ENCODE results near the gene NRCAM. TPM values are rescaled to one million over a fixed set of nuclear protein-coding genes. Genes with fewer than 3 reads are reported as not detected.

Gene NRCAM
- total RNA-seq, 1 experiment from 2014 or later: 2.7 TPM

DNA sequence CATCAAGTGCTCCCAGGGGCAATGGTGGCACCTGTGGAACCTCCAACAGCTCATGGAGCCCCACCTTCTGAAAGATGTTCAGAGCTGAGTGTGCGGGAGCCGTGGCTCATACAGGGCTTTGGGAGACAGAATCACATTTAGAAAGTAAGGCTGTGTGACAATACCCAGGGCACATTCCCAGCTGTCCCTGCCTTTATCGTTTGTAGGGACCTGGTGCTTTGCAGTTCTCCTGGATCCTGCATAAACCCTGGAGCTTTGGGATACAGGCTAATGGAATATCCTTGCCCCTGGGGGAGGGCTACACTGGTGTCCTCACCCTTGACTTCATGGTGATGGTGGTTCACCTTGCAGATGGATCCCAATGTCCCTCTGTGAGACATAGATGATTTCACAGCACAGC, 191.2 kb downstream of the NRCAM start:
- TF ChIP-seq, protein P1, sequence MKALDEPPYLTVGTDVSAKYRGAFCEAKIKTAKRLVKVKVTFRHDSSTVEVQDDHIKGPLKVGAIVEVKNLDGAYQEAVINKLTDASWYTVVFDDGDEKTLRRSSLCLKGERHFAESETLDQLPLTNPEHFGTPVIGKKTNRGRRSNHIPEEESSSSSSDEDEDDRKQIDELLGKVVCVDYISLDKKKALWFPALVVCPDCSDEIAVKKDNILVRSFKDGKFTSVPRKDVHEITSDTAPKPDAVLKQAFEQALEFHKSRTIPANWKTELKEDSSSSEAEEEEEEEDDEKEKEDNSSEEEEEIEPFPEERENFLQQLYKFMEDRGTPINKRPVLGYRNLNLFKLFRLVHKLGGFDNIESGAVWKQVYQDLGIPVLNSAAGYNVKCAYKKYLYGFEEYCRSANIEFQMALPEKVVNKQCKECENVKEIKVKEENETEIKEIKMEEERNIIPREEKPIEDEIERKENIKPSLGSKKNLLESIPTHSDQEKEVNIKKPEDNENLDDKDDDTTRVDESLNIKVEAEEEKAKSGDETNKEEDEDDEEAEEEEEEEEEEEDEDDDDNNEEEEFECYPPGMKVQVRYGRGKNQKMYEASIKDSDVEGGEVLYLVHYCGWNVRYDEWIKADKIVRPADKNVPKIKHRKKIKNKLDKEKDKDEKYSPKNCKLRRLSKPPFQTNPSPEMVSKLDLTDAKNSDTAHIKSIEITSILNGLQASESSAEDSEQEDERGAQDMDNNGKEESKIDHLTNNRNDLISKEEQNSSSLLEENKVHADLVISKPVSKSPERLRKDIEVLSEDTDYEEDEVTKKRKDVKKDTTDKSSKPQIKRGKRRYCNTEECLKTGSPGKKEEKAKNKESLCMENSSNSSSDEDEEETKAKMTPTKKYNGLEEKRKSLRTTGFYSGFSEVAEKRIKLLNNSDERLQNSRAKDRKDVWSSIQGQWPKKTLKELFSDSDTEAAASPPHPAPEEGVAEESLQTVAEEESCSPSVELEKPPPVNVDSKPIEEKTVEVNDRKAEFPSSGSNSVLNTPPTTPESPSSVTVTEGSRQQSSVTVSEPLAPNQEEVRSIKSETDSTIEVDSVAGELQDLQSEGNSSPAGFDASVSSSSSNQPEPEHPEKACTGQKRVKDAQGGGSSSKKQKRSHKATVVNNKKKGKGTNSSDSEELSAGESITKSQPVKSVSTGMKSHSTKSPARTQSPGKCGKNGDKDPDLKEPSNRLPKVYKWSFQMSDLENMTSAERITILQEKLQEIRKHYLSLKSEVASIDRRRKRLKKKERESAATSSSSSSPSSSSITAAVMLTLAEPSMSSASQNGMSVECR (CRISPR knock-in tag; IDR thresholded peaks at IDR 0.05; ENCODE audit: borderline replicate concordance): no peak
- TF ChIP-seq, protein P2, sequence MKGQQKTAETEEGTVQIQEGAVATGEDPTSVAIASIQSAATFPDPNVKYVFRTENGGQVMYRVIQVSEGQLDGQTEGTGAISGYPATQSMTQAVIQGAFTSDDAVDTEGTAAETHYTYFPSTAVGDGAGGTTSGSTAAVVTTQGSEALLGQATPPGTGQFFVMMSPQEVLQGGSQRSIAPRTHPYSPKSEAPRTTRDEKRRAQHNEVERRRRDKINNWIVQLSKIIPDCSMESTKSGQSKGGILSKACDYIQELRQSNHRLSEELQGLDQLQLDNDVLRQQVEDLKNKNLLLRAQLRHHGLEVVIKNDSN (CRISPR knock-in tag; IDR thresholded peaks at IDR 0.05): no peak
- no peak for TF ChIP-seq KAT7 (CRISPR knock-in tag; IDR thresholded peaks at IDR 0.05; ENCODE audit: borderline replicate concordance)
- TF ChIP-seq ZNF232 (CRISPR knock-in tag; IDR thresholded peaks at IDR 0.05): no peak
- no peak for TF ChIP-seq RORB (CRISPR knock-in tag; IDR thresholded peaks at IDR 0.05)
- no peak for TF ChIP-seq GRHL2 (CRISPR knock-in tag; IDR thresholded peaks at IDR 0.05; ENCODE audit: insufficient replicate concordance, severe bottlenecking)
- TF ChIP-seq, protein P3, sequence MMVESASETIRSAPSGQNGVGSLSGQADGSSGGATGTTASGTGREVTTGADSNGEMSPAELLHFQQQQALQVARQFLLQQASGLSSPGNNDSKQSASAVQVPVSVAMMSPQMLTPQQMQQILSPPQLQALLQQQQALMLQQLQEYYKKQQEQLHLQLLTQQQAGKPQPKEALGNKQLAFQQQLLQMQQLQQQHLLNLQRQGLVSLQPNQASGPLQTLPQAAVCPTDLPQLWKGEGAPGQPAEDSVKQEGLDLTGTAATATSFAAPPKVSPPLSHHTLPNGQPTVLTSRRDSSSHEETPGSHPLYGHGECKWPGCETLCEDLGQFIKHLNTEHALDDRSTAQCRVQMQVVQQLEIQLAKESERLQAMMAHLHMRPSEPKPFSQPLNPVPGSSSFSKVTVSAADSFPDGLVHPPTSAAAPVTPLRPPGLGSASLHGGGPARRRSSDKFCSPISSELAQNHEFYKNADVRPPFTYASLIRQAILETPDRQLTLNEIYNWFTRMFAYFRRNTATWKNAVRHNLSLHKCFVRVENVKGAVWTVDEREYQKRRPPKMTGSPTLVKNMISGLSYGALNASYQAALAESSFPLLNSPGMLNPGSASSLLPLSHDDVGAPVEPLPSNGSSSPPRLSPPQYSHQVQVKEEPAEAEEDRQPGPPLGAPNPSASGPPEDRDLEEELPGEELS (CRISPR knock-in tag; IDR thresholded peaks at IDR 0.05): no peak
- TF ChIP-seq, protein P4, sequence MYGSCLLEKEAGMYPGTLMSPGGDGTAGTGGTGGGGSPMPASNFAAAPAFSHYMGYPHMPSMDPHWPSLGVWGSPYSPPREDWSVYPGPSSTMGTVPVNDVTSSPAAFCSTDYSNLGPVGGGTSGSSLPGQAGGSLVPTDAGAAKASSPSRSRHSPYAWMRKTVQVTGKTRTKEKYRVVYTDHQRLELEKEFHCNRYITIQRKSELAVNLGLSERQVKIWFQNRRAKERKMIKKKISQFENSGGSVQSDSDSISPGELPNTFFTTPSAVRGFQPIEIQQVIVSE (CRISPR knock-in tag; IDR thresholded peaks at IDR 0.05; ENCODE audit: borderline replicate concordance): no peak
- no peak for TF ChIP-seq ZNF423 (CRISPR knock-in tag; IDR thresholded peaks at IDR 0.05)
- no peak for TF ChIP-seq JAZF1 (CRISPR knock-in tag; IDR thresholded peaks at IDR 0.05)
- TF ChIP-seq, protein P5, sequence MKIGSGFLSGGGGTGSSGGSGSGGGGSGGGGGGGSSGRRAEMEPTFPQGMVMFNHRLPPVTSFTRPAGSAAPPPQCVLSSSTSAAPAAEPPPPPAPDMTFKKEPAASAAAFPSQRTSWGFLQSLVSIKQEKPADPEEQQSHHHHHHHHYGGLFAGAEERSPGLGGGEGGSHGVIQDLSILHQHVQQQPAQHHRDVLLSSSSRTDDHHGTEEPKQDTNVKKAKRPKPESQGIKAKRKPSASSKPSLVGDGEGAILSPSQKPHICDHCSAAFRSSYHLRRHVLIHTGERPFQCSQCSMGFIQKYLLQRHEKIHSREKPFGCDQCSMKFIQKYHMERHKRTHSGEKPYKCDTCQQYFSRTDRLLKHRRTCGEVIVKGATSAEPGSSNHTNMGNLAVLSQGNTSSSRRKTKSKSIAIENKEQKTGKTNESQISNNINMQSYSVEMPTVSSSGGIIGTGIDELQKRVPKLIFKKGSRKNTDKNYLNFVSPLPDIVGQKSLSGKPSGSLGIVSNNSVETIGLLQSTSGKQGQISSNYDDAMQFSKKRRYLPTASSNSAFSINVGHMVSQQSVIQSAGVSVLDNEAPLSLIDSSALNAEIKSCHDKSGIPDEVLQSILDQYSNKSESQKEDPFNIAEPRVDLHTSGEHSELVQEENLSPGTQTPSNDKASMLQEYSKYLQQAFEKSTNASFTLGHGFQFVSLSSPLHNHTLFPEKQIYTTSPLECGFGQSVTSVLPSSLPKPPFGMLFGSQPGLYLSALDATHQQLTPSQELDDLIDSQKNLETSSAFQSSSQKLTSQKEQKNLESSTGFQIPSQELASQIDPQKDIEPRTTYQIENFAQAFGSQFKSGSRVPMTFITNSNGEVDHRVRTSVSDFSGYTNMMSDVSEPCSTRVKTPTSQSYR (CRISPR knock-in tag; IDR thresholded peaks at IDR 0.05): no peak
- Mint-ChIP-seq H3K27ac (no peak overlapping the region), H3K9me3 (no peaks in the 10 kb centered on the region), H3K4me1 (peaks cover 19% of the 10 kb centered on the region), H3K36me3 (no peaks in the 10 kb centered on the region), H3K4me3 (no peak overlapping the region), H3K27me3 (ENCODE audit: low read depth) (no peaks in the 10 kb centered on the region)
- CTCF ChIA-PET: no interaction called here
- DNase-seq (ENCODE audit: low spot score) (no peak), ATAC-seq (no peak)
- POLR2A ChIA-PET: no interaction called here

DNA sequence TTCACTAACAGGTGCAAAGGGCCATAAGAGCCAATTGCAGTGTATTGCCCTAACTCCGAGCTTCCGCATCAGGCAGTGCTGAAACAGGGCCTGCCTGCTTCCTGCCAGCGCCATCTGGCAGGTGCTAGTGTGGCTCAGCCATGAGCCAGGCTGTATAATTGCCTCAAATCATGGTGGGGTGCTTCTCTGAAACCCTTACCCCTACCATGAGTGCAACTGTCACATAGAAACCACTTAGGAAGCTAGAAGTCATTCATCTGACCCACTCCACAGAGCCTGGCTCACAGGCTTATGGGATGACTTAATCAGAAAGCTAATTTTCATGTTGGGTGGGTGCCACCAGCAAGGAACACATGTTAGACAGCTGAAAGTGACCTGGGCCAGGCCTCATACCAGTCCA, 192.8 kb downstream of the NRCAM start:
- H3K27me3 Mint-ChIP-seq (ENCODE audit: low read depth): peaks cover 4% of the 10 kb centered on the region
- ATAC-seq: no peak; the same call in 1 of the 2 replicates
- TF ChIP-seq RORB (CRISPR knock-in tag; IDR thresholded peaks at IDR 0.05) (no peak), JUN (CRISPR knock-in tag; IDR thresholded peaks at IDR 0.05) (no peak), SMAD3 (CRISPR knock-in tag; IDR thresholded peaks at IDR 0.05; ENCODE audit: borderline replicate concordance) (no peak)
- TF ChIP-seq, protein P6, sequence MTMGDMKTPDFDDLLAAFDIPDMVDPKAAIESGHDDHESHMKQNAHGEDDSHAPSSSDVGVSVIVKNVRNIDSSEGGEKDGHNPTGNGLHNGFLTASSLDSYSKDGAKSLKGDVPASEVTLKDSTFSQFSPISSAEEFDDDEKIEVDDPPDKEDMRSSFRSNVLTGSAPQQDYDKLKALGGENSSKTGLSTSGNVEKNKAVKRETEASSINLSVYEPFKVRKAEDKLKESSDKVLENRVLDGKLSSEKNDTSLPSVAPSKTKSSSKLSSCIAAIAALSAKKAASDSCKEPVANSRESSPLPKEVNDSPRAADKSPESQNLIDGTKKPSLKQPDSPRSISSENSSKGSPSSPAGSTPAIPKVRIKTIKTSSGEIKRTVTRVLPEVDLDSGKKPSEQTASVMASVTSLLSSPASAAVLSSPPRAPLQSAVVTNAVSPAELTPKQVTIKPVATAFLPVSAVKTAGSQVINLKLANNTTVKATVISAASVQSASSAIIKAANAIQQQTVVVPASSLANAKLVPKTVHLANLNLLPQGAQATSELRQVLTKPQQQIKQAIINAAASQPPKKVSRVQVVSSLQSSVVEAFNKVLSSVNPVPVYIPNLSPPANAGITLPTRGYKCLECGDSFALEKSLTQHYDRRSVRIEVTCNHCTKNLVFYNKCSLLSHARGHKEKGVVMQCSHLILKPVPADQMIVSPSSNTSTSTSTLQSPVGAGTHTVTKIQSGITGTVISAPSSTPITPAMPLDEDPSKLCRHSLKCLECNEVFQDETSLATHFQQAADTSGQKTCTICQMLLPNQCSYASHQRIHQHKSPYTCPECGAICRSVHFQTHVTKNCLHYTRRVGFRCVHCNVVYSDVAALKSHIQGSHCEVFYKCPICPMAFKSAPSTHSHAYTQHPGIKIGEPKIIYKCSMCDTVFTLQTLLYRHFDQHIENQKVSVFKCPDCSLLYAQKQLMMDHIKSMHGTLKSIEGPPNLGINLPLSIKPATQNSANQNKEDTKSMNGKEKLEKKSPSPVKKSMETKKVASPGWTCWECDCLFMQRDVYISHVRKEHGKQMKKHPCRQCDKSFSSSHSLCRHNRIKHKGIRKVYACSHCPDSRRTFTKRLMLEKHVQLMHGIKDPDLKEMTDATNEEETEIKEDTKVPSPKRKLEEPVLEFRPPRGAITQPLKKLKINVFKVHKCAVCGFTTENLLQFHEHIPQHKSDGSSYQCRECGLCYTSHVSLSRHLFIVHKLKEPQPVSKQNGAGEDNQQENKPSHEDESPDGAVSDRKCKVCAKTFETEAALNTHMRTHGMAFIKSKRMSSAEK (CRISPR knock-in tag; IDR thresholded peaks at IDR 0.05; ENCODE audit: borderline replicate concordance): no peak
- TF ChIP-seq, protein P7, sequence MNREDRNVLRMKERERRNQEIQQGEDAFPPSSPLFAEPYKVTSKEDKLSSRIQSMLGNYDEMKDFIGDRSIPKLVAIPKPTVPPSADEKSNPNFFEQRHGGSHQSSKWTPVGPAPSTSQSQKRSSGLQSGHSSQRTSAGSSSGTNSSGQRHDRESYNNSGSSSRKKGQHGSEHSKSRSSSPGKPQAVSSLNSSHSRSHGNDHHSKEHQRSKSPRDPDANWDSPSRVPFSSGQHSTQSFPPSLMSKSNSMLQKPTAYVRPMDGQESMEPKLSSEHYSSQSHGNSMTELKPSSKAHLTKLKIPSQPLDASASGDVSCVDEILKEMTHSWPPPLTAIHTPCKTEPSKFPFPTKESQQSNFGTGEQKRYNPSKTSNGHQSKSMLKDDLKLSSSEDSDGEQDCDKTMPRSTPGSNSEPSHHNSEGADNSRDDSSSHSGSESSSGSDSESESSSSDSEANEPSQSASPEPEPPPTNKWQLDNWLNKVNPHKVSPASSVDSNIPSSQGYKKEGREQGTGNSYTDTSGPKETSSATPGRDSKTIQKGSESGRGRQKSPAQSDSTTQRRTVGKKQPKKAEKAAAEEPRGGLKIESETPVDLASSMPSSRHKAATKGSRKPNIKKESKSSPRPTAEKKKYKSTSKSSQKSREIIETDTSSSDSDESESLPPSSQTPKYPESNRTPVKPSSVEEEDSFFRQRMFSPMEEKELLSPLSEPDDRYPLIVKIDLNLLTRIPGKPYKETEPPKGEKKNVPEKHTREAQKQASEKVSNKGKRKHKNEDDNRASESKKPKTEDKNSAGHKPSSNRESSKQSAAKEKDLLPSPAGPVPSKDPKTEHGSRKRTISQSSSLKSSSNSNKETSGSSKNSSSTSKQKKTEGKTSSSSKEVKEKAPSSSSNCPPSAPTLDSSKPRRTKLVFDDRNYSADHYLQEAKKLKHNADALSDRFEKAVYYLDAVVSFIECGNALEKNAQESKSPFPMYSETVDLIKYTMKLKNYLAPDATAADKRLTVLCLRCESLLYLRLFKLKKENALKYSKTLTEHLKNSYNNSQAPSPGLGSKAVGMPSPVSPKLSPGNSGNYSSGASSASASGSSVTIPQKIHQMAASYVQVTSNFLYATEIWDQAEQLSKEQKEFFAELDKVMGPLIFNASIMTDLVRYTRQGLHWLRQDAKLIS (CRISPR knock-in tag; IDR thresholded peaks at IDR 0.05; ENCODE audit: borderline replicate concordance): no peak

More for the DNA sequence above, 192.8 kb downstream of the NRCAM start:
- Mint-ChIP-seq H3K9me3 (peaks cover 7% of the 10 kb centered on the region), H3K36me3 (peaks cover 4% of the 10 kb centered on the region), H3K4me1 (peaks cover 10% of the 10 kb centered on the region), H3K27ac (no peak overlapping the region), H3K4me3 (no peak overlapping the region)
- ChIA-PET CTCF (no interaction called here), POLR2A (no interaction called here)
- no peak for DNase-seq (ENCODE audit: low spot score)
